Cardiac muscle cell (in vitro differentiated cells and primary cell): Measurements from ENCODE around the gene RPUSD1. TPM values are rescaled to one million over a fixed set of nuclear protein-coding genes. Genes with fewer than 3 reads are reported as not detected.
"Not testable (repeated sequence)": the region's sequence is repeated elsewhere in the genome, so short reads cannot be mapped to it uniquely, and the experiment has no call there.

Experiments used
- DNase-seq, 2 donors: peaks; one replicate each; pipeline versions ENCODE4 v3.0.0 to v3.0.0-alpha.2; 2010 to 2017; ENCODE audit warnings: low read depth in 1 of 2, low spot score in 1 of 2
- H3K27ac ChIP-seq: fragments of 200-600 bp; sonication (generic); 2 replicates; pipeline ENCODE4 v1.5.1; 2016
- H3K27me3 ChIP-seq: fragments of 200-600 bp; sonication (generic); 2 replicates; pipeline ENCODE4 v1.6.0; 2016; ENCODE audit warnings: control low read depth
- H3K36me3 ChIP-seq: fragments of 200-600 bp; sonication (generic); 2 replicates; pipeline ENCODE4 v1.5.1; 2016; ENCODE audit warnings: control low read depth
- H3K4me1 ChIP-seq: fragments of 200-600 bp; sonication (generic); 2 replicates; pipeline ENCODE4 v1.8.1; 2017; ENCODE audit warnings: low read depth, mild to moderate bottlenecking, mixed run types
- H3K4me3 ChIP-seq: fragments of 200-600 bp; sonication (generic); 2 replicates; pipeline ENCODE4 v1.5.1; 2016; ENCODE audit warnings: mild to moderate bottlenecking
- H3K9me3 ChIP-seq: fragments of 200-600 bp; sonication (generic); 2 replicates; pipeline ENCODE4 v1.5.1; 2017; ENCODE audit warnings: low read depth, mild to moderate bottlenecking, control low read depth
- CTCF ChIP-seq: IDR thresholded peaks from 2 replicates; pipeline ENCODE4 v1.5.1; 2012; ENCODE audit warnings: low read depth, mild to moderate bottlenecking, low read length
- polyA plus RNA-seq: library from polyadenylated mRNA; unstranded; fragments of >200 nt; fragmentation: Nextera tagmentation; extraction: Ambion mirVana; gene quantifications from 2 replicates; pipeline ENCODE4 v1.2.1, GENCODE V29; 2016
- total RNA-seq: library from RNA; depleted of rRNA; stranded (reverse); fragments of >200 nt; gene quantifications from 2 replicates; pipeline ENCODE4 v1.2.3, GENCODE V29; 2016

The RPUSD1 gene
- 32.2 and 36.1 TPM in 2 replicates for total RNA-seq
- polyA plus RNA-seq, result 27.0 and 34.3 TPM in 2 replicates

- no peak for DNase-seq
- Histone ChIP-seq H3K9me3 (no peaks in the 10 kb centered on the region), H3K4me3 (peak within 1 kb of the TSS; percentile 99), H3K27me3 (no peaks in the 10 kb centered on the region), H3K36me3 (peaks cover 7% of the 10 kb centered on the region), H3K27ac (peak within 1 kb of the TSS; percentile 57), H3K4me1 (peaks cover 14% of the 10 kb centered on the region)
- no peak for TF ChIP-seq CTCF
Measured at GRCh38 chr16:787978-788398, at the start of gene RPUSD1. Gene RPUSD1 (minus strand): TSS chr16:788381. CDS start chr16:787737, 644 bp downstream.

DNA sequence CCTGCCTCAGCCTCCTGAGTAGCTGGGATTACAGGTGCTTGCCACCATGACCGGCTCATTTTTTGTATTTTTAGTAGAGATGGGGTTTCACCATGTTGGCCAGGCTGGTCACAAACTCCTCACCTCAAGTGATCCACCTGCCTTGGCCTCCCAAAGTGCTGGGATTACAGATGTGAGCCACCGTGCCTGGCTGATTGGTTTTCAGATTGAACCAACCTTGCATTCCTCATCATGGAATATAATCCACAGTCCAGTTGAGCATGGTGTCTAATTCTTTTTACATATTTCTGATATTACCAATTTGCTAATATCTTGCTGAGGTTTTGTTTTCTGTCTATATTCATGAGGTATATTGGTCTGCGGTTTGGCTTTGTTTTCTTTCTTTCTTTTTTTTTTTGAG lies 48.6 kb upstream of the RPUSD1 start:
- H3K36me3 ChIP-seq, H3K27ac ChIP-seq, H3K4me3 ChIP-seq, DNase-seq, H3K4me1 ChIP-seq, H3K27me3 ChIP-seq, H3K9me3 ChIP-seq: not testable (repeated sequence)

DNA sequence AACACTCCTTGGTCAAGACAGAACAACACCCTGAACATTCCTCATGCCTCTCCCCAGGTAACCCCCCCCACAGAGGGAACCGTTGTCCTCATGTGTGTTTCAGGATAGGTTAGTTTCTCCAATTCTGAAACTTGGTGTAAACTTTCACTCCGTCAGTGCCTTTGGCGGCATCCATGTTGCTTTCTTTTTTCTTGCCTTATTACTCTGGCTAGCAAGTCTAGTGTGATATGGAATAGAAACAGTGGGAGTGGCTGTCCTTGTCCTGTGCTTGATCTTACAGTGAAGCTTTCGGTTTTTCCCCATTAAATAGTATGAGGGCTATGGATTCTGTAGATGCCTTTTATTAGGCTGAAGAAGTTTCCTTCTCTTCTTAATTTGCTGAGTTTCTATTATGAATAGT lies 48.0 kb upstream of the RPUSD1 start:
- no peak for TF ChIP-seq CTCF
- no peaks in the 10 kb centered on the region for H3K9me3 ChIP-seq
- H3K4me1 ChIP-seq, result no peaks in the 10 kb centered on the region
- no peak overlapping the region for H3K27ac ChIP-seq
- no peaks in the 10 kb centered on the region for H3K36me3 ChIP-seq
- H3K4me3 ChIP-seq, result no peak overlapping the region
- H3K27me3 ChIP-seq, result no peaks in the 10 kb centered on the region
- no peak for DNase-seq

DNA sequence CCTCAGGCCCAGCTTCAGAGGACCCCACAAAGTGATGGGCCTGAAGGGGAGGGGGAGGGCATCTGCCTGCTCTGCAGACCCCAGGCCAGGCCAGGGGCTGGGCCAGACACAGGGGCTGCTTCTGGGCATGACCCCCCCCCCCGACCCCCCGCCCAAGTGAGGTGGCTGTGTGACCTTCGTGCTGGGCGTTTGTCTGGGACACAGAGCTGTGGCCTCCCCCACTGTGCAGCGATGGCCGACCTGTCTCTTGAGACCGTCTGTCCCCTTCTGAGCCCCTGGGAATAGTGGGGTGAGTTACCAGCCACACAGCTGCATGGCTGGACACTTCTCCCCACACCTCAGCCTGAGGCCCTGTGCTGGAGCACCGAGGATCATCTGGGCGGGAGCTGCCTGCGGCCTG lies 47.2 kb upstream of the RPUSD1 start:
- H3K4me1 ChIP-seq, result no peaks in the 10 kb centered on the region
- no peak for DNase-seq
- no peak overlapping the region for H3K27ac ChIP-seq
- no peaks in the 10 kb centered on the region for H3K27me3 ChIP-seq
- no peaks in the 10 kb centered on the region for H3K9me3 ChIP-seq
- H3K4me3 ChIP-seq, result no peak overlapping the region
- TF ChIP-seq CTCF, result no peak
- H3K36me3 ChIP-seq, result no peaks in the 10 kb centered on the region

- DNase-seq, result no peak
- H3K9me3 ChIP-seq, result no peaks in the 10 kb centered on the region
- H3K27me3 ChIP-seq, result no peaks in the 10 kb centered on the region
- no peak overlapping the region for H3K4me3 ChIP-seq
- H3K36me3 ChIP-seq, result no peaks in the 10 kb centered on the region
- no peaks in the 10 kb centered on the region for H3K4me1 ChIP-seq
- TF ChIP-seq CTCF, result no peak
- H3K27ac ChIP-seq, result no peak overlapping the region
Measured at GRCh38 chr16:833411-833810, 45.2 kb upstream of the RPUSD1 start.

DNA sequence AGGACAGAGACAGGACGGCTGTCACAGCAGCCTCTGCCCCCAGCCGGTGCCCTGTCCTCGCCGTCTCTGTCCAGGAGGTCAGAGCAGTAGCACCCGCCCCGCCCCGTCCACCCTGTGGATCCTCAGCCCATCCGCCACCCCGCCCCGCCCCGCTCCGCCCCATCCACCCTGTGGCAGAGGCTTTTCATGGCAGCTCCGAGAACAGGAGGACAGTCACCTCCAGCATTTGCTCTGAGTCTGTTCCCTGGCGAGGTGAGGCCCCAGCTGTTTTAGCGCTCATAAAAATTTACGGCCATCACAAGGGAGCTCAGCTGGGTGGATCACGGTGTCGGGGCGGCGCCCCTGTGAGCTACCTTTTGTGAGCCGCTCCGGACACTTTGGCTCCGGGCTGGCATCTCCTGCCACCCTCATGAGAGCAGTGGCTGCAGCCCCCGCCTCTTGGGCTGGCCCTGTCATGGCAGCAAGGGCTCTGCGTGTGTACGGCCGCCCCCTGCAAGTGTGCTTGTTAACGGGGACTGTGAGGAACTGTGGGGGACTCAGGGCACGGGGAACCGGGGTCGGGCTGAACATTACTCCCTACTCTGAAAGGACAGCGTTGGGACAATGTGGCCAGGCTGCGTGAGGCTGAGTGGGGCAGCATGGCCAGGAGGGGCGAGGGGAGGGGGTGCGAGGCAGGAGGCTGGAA lies 44.6 kb upstream of the RPUSD1 start:
- no peak for DNase-seq
- Histone ChIP-seq H3K27me3 (no peaks in the 10 kb centered on the region), H3K27ac (no peak overlapping the region)

More for the DNA sequence above, 44.6 kb upstream of the RPUSD1 start:
- no peaks in the 10 kb centered on the region for H3K36me3 ChIP-seq
- no peak for TF ChIP-seq CTCF
- H3K4me3 ChIP-seq, result no peak overlapping the region
- H3K9me3 ChIP-seq, result no peaks in the 10 kb centered on the region
- no peaks in the 10 kb centered on the region for H3K4me1 ChIP-seq
